CD4-positive, alpha-beta T cell (primary cell): ENCODE measurements around the gene SEMA5A. TPM values are rescaled to one million over a fixed set of nuclear protein-coding genes. Genes with fewer than 3 reads are reported as not detected.

Source experiments
- ATAC-seq: fragments of 200-7000 bp; cut with Tn5 transposase; one replicate; pipeline ENCODE4 v1.10.0; 2022; ENCODE audit warnings: mild to moderate bottlenecking; ENCODE audit not compliant: poor library complexity
- CTCF ChIA-PET: fragments of 350-600 bp; sonication (Branson Sonifier 250); formaldehyde crosslinking; loops from one replicate; lab custom pipeline; 2021; ENCODE audit warnings: antibody characterized with exemption, inconsistent platforms; lab: Charles Lee
- POLR2A ChIA-PET: fragments of 350-600 bp; sonication (Branson Sonifier 250); formaldehyde crosslinking; loops from one replicate; lab custom pipeline; 2021; ENCODE audit warnings: antibody characterized with exemption, inconsistent platforms; lab: Charles Lee
- DNase-seq, 14 experiments: peaks; one replicate each; pipeline ENCODE4 v3.0.0-alpha.2; 2013 to 2020; ENCODE audit warnings: mixed read lengths in 2 of 14
- H3K27ac ChIP-seq, 2 donors: one replicate each; pipeline versions ENCODE4 v1.5.1 to v1.7.0; 2013; ENCODE audit warnings: low read length in 2 of 2, low read depth in 1 of 2, mild to moderate bottlenecking in 1 of 2
- H3K27me3 ChIP-seq, 2 experiments: 1 replicate in 1 of 2; 2 replicates in 1 of 2; pipeline versions ENCODE4 v1.6.1 to v1.7.0; 2013; ENCODE audit warnings: low read length in 2 of 2, control low read depth in 1 of 2, mild to moderate bottlenecking in 1 of 2, moderate library complexity in 1 of 2; ENCODE audit not compliant: insufficient read depth in 2 of 2, control insufficient read depth in 1 of 2
- H3K36me3 ChIP-seq: one replicate; pipeline ENCODE4 v1.6.1; 2013; ENCODE audit warnings: low read length, control low read depth; ENCODE audit not compliant: insufficient read depth
- H3K4me1 ChIP-seq: one replicate; pipeline ENCODE4 v1.6.1; 2013; ENCODE audit warnings: low read length, control low read depth; ENCODE audit not compliant: insufficient read depth
- H3K4me3 ChIP-seq: one replicate; pipeline ENCODE4 v1.5.1; 2013; ENCODE audit warnings: mild to moderate bottlenecking, low read length, moderate library complexity
- H3K9me3 ChIP-seq, 2 experiments: 1 replicate in 1 of 2; 2 replicates in 1 of 2; pipeline versions ENCODE4 v1.6.1 to v1.7.0; 2013; ENCODE audit warnings: low read length in 2 of 2, mild to moderate bottlenecking in 2 of 2, control low read depth in 1 of 2, moderate library complexity in 1 of 2; ENCODE audit not compliant: control insufficient read depth in 1 of 2, insufficient read depth in 1 of 2
- H3K27ac Mint-ChIP-seq: one replicate; pipeline ENCODE4 v1.8.0; 2020; ENCODE audit warnings: mixed read lengths
- H3K27me3 Mint-ChIP-seq: one replicate; pipeline ENCODE4 v1.8.0; 2021; ENCODE audit warnings: mixed read lengths
- H3K36me3 Mint-ChIP-seq: one replicate; pipeline ENCODE4 v1.8.0; 2021; ENCODE audit warnings: low read depth, mixed read lengths
- H3K4me1 Mint-ChIP-seq: one replicate; pipeline ENCODE4 v1.8.0; 2021; ENCODE audit warnings: low read depth, mixed read lengths
- H3K4me3 Mint-ChIP-seq: one replicate; pipeline ENCODE4 v1.8.0; 2020; ENCODE audit warnings: mild to moderate bottlenecking, mixed read lengths
- H3K9me3 Mint-ChIP-seq: one replicate; pipeline ENCODE4 v1.8.0; 2020; ENCODE audit warnings: mixed read lengths
- intact Hi-C, 2 experiments: fragments of 100-400 bp; cut with DNase I in 1 of 2; cut with micrococcal nuclease in 1 of 2; formaldehyde crosslinking; loops; one replicate each; pipeline versions ENCODE4 v1.15.1 to v1.9.0; 2023 to 2025; cut with DNase I, micrococcal nuclease
- total RNA-seq, 174 experiments: library from RNA in 2 of 174; stranded (reverse) in 2 of 174; gene quantifications; one replicate each; pipeline ENCODE4 v1.2.3 and lab custom pipeline; 2021 to 2026
- TF ChIP-seq, protein P1 (sequence below): fragments of 200-600 bp; IDR thresholded peaks from one replicate; pipeline ENCODE4 v1.8.0; 2022; ENCODE audit warnings: antibody characterized with exemption, mild to moderate bottlenecking

SEMA5A gene
- total RNA-seq, 2 experiments from 2014 or later, result 2.0 to 2.9 TPM

DNA sequence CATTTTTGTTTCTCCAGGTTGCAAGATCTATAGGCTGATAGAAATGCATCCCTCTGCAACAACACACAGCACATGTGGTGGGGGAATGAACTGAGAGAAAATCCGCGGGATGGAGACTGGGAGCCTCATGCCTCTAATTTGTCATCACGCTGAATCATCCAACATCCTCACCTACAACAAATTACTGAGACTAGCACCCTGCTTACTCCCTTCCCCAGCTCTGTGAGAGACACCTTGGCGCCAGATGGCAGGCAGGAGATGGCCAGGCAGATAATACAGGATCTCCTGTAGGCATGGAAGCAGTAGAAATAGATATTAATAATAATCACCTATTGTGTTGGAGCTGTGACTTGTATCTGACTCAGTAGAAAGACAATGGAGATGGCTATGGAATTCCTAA is 276.9 kb downstream of the SEMA5A start:
- ChIA-PET POLR2A (no interaction called here), CTCF (no interaction called here)
- no peaks in the 10 kb centered on the region for H3K36me3 Mint-ChIP-seq

DNA sequence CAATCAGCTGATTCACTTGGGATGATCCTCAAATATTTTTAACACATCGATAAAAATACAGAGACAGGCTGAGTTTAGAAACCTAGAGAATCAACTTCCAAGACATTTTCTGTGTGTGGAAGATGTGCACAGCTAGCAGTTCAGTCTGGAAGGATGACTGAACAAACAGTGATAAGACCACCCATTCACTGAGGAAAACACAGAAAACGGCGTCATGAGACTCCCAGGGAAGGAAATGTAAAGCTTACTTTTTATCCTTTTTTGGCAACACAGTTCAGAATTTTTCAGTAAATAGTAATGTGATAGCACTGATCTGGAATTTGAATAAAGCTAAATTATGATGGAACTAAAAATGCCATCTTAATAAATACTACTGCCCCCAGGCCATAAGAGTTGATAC is 277.6 kb downstream of the SEMA5A start:
- POLR2A ChIA-PET, result no interaction called here
- no peaks in the 10 kb centered on the region for H3K27me3 ChIP-seq
- intact Hi-C loops, result no loop called here
- CTCF ChIA-PET, result no interaction called here
- H3K4me3 ChIP-seq, result no peak overlapping the region
- DNase-seq, result no peak
- TF ChIP-seq, protein P1, sequence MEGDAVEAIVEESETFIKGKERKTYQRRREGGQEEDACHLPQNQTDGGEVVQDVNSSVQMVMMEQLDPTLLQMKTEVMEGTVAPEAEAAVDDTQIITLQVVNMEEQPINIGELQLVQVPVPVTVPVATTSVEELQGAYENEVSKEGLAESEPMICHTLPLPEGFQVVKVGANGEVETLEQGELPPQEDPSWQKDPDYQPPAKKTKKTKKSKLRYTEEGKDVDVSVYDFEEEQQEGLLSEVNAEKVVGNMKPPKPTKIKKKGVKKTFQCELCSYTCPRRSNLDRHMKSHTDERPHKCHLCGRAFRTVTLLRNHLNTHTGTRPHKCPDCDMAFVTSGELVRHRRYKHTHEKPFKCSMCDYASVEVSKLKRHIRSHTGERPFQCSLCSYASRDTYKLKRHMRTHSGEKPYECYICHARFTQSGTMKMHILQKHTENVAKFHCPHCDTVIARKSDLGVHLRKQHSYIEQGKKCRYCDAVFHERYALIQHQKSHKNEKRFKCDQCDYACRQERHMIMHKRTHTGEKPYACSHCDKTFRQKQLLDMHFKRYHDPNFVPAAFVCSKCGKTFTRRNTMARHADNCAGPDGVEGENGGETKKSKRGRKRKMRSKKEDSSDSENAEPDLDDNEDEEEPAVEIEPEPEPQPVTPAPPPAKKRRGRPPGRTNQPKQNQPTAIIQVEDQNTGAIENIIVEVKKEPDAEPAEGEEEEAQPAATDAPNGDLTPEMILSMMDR, result no peak
- H3K4me1 ChIP-seq, result no peaks in the 10 kb centered on the region
- H3K27ac ChIP-seq, result no peak overlapping the region
- H3K9me3 Mint-ChIP-seq, result peaks cover 6% of the 10 kb centered on the region
- H3K27me3 Mint-ChIP-seq, result no peaks in the 10 kb centered on the region
- ATAC-seq, result no peak
- H3K36me3 ChIP-seq, result no peaks in the 10 kb centered on the region
- peaks cover 0 to 9% of the 10 kb centered on the region in 2 experiments for H3K9me3 ChIP-seq
- H3K27ac Mint-ChIP-seq, result no peak overlapping the region
- H3K4me3 Mint-ChIP-seq, result no peak overlapping the region
- no peaks in the 10 kb centered on the region for H3K4me1 Mint-ChIP-seq
- H3K36me3 Mint-ChIP-seq, result no peaks in the 10 kb centered on the region

More for the DNA sequence above, 276.9 kb downstream of the SEMA5A start:
- Histone ChIP-seq H3K27ac (no peak overlapping the region), H3K9me3 (peaks cover 0 to 8% of the 10 kb centered on the region in 2 experiments), H3K36me3 (no peaks in the 10 kb centered on the region), H3K4me3 (no peak overlapping the region), H3K4me1 (no peaks in the 10 kb centered on the region), H3K27me3 (no peaks in the 10 kb centered on the region)
- ATAC-seq (no peak), DNase-seq (no peak)
- no peaks in the 10 kb centered on the region for H3K4me1 Mint-ChIP-seq
- intact Hi-C loops, result no loop called here
- H3K27me3 Mint-ChIP-seq, result no peaks in the 10 kb centered on the region
- H3K9me3 Mint-ChIP-seq, result peaks cover 6% of the 10 kb centered on the region
- TF ChIP-seq, protein P1, result no peak
- no peak overlapping the region for H3K4me3 Mint-ChIP-seq
- H3K27ac Mint-ChIP-seq, result no peak overlapping the region

DNA sequence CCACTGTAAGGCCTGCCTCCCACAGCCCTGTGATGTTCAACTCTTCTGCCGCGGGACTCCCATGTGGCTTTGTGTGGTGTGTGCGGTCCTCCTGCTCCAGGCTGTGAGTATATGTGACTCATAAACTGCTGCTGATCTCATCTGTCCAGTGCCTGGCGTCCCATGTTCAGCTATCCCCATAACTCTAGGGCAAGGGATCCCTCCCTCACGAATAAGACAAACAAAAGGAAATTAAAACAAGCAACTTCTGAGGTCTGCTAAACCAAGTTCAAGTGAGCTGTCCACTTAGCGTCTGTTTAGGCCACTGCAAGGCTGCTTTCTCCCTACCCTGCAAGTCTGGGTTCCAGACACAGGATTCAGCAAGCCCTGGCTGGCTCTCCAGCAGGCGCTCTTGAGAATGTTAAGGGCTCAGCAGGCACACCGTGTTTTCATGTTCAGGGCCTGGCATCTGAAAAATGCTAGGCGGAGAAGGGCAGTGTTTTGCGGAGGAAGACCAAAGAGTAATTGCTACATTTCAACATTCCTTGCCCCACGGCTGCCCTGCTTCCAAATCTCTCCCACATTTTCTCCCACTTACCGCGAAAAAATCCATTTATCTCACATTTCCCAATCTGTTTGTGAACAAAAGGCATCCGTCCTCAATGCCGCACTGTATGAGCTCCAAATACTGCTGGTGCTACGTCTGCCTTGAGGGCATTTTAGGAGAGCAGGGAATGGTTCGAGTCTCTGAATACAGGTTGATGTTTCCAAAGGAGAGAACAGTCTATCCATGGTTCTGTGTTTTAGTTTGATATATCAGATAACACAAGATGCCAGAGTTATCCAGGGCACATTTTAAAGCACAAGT is 280.2 kb downstream of the SEMA5A start:
- ATAC-seq, result no peak
- H3K9me3 Mint-ChIP-seq, result peaks cover 5% of the 10 kb centered on the region
- H3K4me1 Mint-ChIP-seq, result no peaks in the 10 kb centered on the region

More for the DNA sequence above, 280.2 kb downstream of the SEMA5A start:
- H3K27ac ChIP-seq, result no peak overlapping the region
- H3K27me3 ChIP-seq, result no peaks in the 10 kb centered on the region
- no peak overlapping the region for H3K4me3 Mint-ChIP-seq
- no peak for DNase-seq
- peaks cover 0 to 4% of the 10 kb centered on the region in 2 experiments for H3K9me3 ChIP-seq
- no peak overlapping the region for H3K27ac Mint-ChIP-seq
- ChIA-PET POLR2A (no interaction called here), CTCF (no interaction called here)
- no peaks in the 10 kb centered on the region for H3K27me3 Mint-ChIP-seq
- no peaks in the 10 kb centered on the region for H3K36me3 ChIP-seq
- H3K4me3 ChIP-seq, result no peak overlapping the region
- intact Hi-C loops, result no loop called here
- TF ChIP-seq, protein P1, result no peak
- H3K4me1 ChIP-seq, result no peaks in the 10 kb centered on the region
- H3K36me3 Mint-ChIP-seq, result no peaks in the 10 kb centered on the region
